Liver (tissue), 9 donors: ENCODE measurements around the gene ATP2B2. TPM values are rescaled to one million over a fixed set of nuclear protein-coding genes. Genes with fewer than 3 reads are reported as not detected.
A peak's percentile ranks its signal among the peaks of the same experiment; 100 is the strongest.

Experiments
- DNase-seq: peaks from one replicate; pipeline ENCODE4 v3.0.0-alpha.2; 2017; ENCODE audit warnings: low spot score
- H3K27ac ChIP-seq, 2 donors: one replicate each; pipeline ENCODE4 v1.7.0; 2013; ENCODE audit warnings: inconsistent platforms in 2 of 2, low read length in 2 of 2, control low read depth in 1 of 2, low read depth in 1 of 2, mild to moderate bottlenecking in 1 of 2
- H3K27me3 ChIP-seq, 4 donors: one replicate each; pipeline versions ENCODE4 v1.6.1 to v1.7.0; 2013; ENCODE audit warnings: low read length in 3 of 4, inconsistent platforms in 1 of 4, mild to moderate bottlenecking in 1 of 4, moderate library complexity in 1 of 4; ENCODE audit not compliant: control insufficient read depth in 4 of 4, insufficient read depth in 4 of 4
- H3K36me3 ChIP-seq, 4 donors: one replicate each; pipeline versions ENCODE4 v1.6.1 to v1.7.0; 2013; ENCODE audit warnings: low read length in 3 of 4, mild to moderate bottlenecking in 3 of 4, low read depth in 1 of 4, moderate library complexity in 1 of 4; ENCODE audit not compliant: control insufficient read depth in 4 of 4, insufficient read depth in 3 of 4
- H3K4me1 ChIP-seq, 4 donors: one replicate each; pipeline versions ENCODE4 v1.6.1 to v1.7.0; 2013; ENCODE audit warnings: low read length in 3 of 4, mild to moderate bottlenecking in 3 of 4, moderate library complexity in 1 of 4; ENCODE audit not compliant: control insufficient read depth in 4 of 4, insufficient read depth in 4 of 4
- H3K4me3 ChIP-seq, 3 donors: one replicate each; pipeline versions ENCODE4 v1.6.1 to v1.7.0; 2013; ENCODE audit warnings: low read length in 3 of 3, control low read depth in 1 of 3, low read depth in 1 of 3, mild to moderate bottlenecking in 1 of 3
- H3K9ac ChIP-seq, 2 donors: one replicate each; pipeline ENCODE4 v1.7.0; 2013; ENCODE audit warnings: low read length in 2 of 2, mild to moderate bottlenecking in 2 of 2, moderate library complexity in 2 of 2, control low read depth in 1 of 2, low read depth in 1 of 2
- H3K9me3 ChIP-seq, 4 donors: one replicate each; pipeline versions ENCODE4 v1.6.1 to v1.7.0; 2013; ENCODE audit warnings: low read length in 3 of 4; ENCODE audit not compliant: control insufficient read depth in 4 of 4
- CTCF ChIP-seq: fragments of 150-350 bp; IDR thresholded peaks from 2 replicates; pipeline ENCODE4 v1.5.1; 2017; ENCODE audit warnings: improper control_type of control experiment, low read depth, low read length; ENCODE audit not compliant: missing input control
- FOXA1 ChIP-seq: IDR thresholded peaks from 2 replicates; pipeline ENCODE4 v1.6.1; 2016; ENCODE audit warnings: antibody characterized with exemption
- GABPA ChIP-seq, 2 donors: IDR thresholded peaks in 1 of 2; conservative IDR thresholded peaks in 1 of 2; 2 replicates each; pipeline ENCODE4 v1.6.1; 2016; ENCODE audit warnings: antibody characterized with exemption in 2 of 2, mild to moderate bottlenecking in 1 of 2, moderate library complexity in 1 of 2
- HNF4A ChIP-seq, 2 donors: conservative IDR thresholded peaks; 2 replicates each; pipeline ENCODE4 v1.6.1; 2016; ENCODE audit warnings: antibody characterized with exemption in 2 of 2, mild to moderate bottlenecking in 2 of 2
- HNF4G ChIP-seq: IDR thresholded peaks from 2 replicates; pipeline ENCODE4 v1.6.1; 2016; ENCODE audit warnings: antibody characterized with exemption
- JUND ChIP-seq, 2 donors: IDR thresholded peaks; 2 replicates each; pipeline ENCODE4 v1.6.1; 2016; ENCODE audit warnings: antibody characterized with exemption in 2 of 2
- MAX ChIP-seq: IDR thresholded peaks from 2 replicates; pipeline ENCODE4 v1.6.1; 2016; ENCODE audit warnings: antibody characterized with exemption
- NR2F2 ChIP-seq: IDR thresholded peaks from 2 replicates; pipeline ENCODE4 v1.6.1; 2016; ENCODE audit warnings: antibody characterized with exemption
- RAD21 ChIP-seq, 2 donors: IDR thresholded peaks; 2 replicates each; pipeline ENCODE4 v1.6.1; 2016; ENCODE audit warnings: antibody characterized with exemption in 2 of 2, mild to moderate bottlenecking in 2 of 2
- REST ChIP-seq: IDR thresholded peaks from 2 replicates; pipeline ENCODE4 v1.6.1; 2016; ENCODE audit warnings: antibody characterized with exemption, mild to moderate bottlenecking
- RXRA ChIP-seq, 2 donors: IDR thresholded peaks; 2 replicates each; pipeline ENCODE4 v1.6.1; 2017 to 2018; ENCODE audit warnings: antibody characterized with exemption in 2 of 2, mild to moderate bottlenecking in 1 of 2
- SP1 ChIP-seq: IDR thresholded peaks from 2 replicates; pipeline ENCODE4 v1.6.1; 2018; ENCODE audit warnings: antibody characterized with exemption, mild to moderate bottlenecking
- TAF1 ChIP-seq: conservative IDR thresholded peaks from 2 replicates; pipeline ENCODE4 v1.6.1; 2016; ENCODE audit warnings: antibody characterized with exemption, mild to moderate bottlenecking
- YY1 ChIP-seq: IDR thresholded peaks from 2 replicates; pipeline ENCODE4 v1.6.1; 2016; ENCODE audit warnings: antibody characterized with exemption, mild to moderate bottlenecking
- ZBTB33 ChIP-seq: IDR thresholded peaks from 2 replicates; pipeline ENCODE4 v1.6.1; 2016; ENCODE audit warnings: antibody characterized with exemption
- WGBS: extraction: QIAGEN DNeasy Blood & Tissue Kit; methylation state at CpG from one replicate; pipeline ENCODE4 v1.1.7; 2013; 5-methylcytosine and 5-hydroxymethylcytosine counted together
- polyA plus RNA-seq, 2 donors: library from polyadenylated mRNA; stranded (reverse) in 1 of 2; unstranded in 1 of 2; fragments of 200-250 nt in 1 of 2; fragments of >200 nt in 1 of 2; fragmentation: Nextera tagmentation in 1 of 2; extraction: Ambion mirVana in 1 of 2; gene quantifications; one replicate each; pipeline versions ENCODE4 v1.2.1 to v1.2.3, GENCODE V29; 2013 to 2015
- total RNA-seq, 2 donors: library from RNA; depleted of rRNA; stranded (reverse); fragments of >200 nt; gene quantifications; one replicate each; pipeline ENCODE4 v1.2.3, GENCODE V29; 2014
- donor health status: healthy.
- donor health status: healthy.
- donor health status: healthy.
- donor health status: healthy.
- donor health status: healthy.

The ATP2B2 gene
- total and polyA plus RNA-seq, 4 donors: 10.4 to 27.8 (median 20.7) TPM

GRCh38 chr3:10485806-10486205, 19.6 kb downstream of the ATP2B2 start:
- Histone ChIP-seq H3K4me1 (peaks cover 4 to 17% (median 10%) of the 10 kb centered on the region in 4 donors), H3K4me3 (no peak overlapping the region), H3K36me3 (peaks cover 0 to 1% (median 0%) of the 10 kb centered on the region in 4 donors), H3K9ac (no peak overlapping the region), H3K27ac (no peak overlapping the region), H3K27me3 (no peaks in the 10 kb centered on the region), H3K9me3 (no peaks in the 10 kb centered on the region)
- 89% methylated on average over 8 of the region's 8 CpGs for WGBS
- no peak for DNase-seq
- TF ChIP-seq REST: no peak
- TF ChIP-seq GABPA (IDR thresholded peaks at IDR 0.05 in 1 of 2, conservative IDR thresholded peaks at IDR 0.05 in 1 of 2): no peak
- TF ChIP-seq JUND (IDR thresholded peaks at IDR 0.05): no peak
- no peak for TF ChIP-seq RAD21 (IDR thresholded peaks at IDR 0.05)
- TF ChIP-seq FOXA1: no peak
- TF ChIP-seq ZBTB33: no peak
- no peak for TF ChIP-seq HNF4A (conservative IDR thresholded peaks at IDR 0.05)
- TF ChIP-seq CTCF: no peak
- TF ChIP-seq NR2F2: no peak
- TF ChIP-seq MAX: no peak
- no peak for TF ChIP-seq TAF1
- TF ChIP-seq RXRA (IDR thresholded peaks at IDR 0.05): no peak
- TF ChIP-seq SP1: no peak
- TF ChIP-seq HNF4G: no peak
- no peak for TF ChIP-seq YY1

GRCh38 chr3:10485380-10485779, 20.0 kb downstream of the ATP2B2 start:
- 86% methylated on average over 12 of the region's 12 CpGs for WGBS
- no peak for TF ChIP-seq ZBTB33
- TF ChIP-seq YY1: no peak
- no peak for TF ChIP-seq GABPA (IDR thresholded peaks at IDR 0.05 in 1 of 2, conservative IDR thresholded peaks at IDR 0.05 in 1 of 2)
- TF ChIP-seq JUND (IDR thresholded peaks at IDR 0.05): no peak
- no peak for TF ChIP-seq REST
- no peak for TF ChIP-seq HNF4G
- no peak for TF ChIP-seq HNF4A (conservative IDR thresholded peaks at IDR 0.05)
- TF ChIP-seq SP1: no peak
- no peak for TF ChIP-seq MAX
- H3K36me3 ChIP-seq: peaks cover 0 to 1% (median 0%) of the 10 kb centered on the region in 4 donors
- H3K9me3 ChIP-seq: no peaks in the 10 kb centered on the region
- no peak overlapping the region for H3K4me3 ChIP-seq
- no peak overlapping the region for H3K9ac ChIP-seq
- no peaks in the 10 kb centered on the region for H3K27me3 ChIP-seq
- H3K27ac ChIP-seq: peak overlapping the region in 1 of 2 donors; percentile 16
- DNase-seq: no peak
- H3K4me1 ChIP-seq: peaks cover 4 to 13% (median 10%) of the 10 kb centered on the region in 4 donors
